Measurements from ENCODE around the gene PRG2.

- no peak for TF ChIP-seq REST (IDR thresholded peaks at IDR 0.05; ENCODE audit: insufficient read depth in 1 of 2, low read depth in 2 of 2, low read length in 2 of 2)
- TF ChIP-seq TAF1 (IDR thresholded peaks at IDR 0.05; ENCODE audit: borderline replicate concordance, insufficient read depth, low read length): no peak
- no peak for TF ChIP-seq POLR2AphosphoS5 (IDR thresholded peaks at IDR 0.05; ENCODE audit: low read depth, low read length)
- no peak for TF ChIP-seq SIN3A (IDR thresholded peaks at IDR 0.05; ENCODE audit: borderline replicate concordance, insufficient read depth, low read length)
- no peak for TF ChIP-seq FOXP2 (optimal IDR thresholded peaks at IDR 0.05; ENCODE audit: borderline replicate concordance, extremely low read depth, extremely low read length, insufficient read depth)
Measured at GRCh38 chr11:57427727-57428082, 37.3 kb upstream of the PRG2 start.
